B cell (primary cell): Measurements from ENCODE around the gene PSRC1. TPM values are rescaled to one million over a fixed set of nuclear protein-coding genes. Genes with fewer than 3 reads are reported as not detected.
A peak's percentile ranks its signal among the peaks of the same experiment; 100 is the strongest.

ENCODE experiments used
- ATAC-seq: fragments of 200-7000 bp; cut with Tn5 transposase; one replicate; pipeline ENCODE4 v1.10.0; 2021; ENCODE audit warnings: low read depth, mild to moderate bottlenecking, moderate number of reproducible peaks, moderate library complexity
- CTCF ChIA-PET: fragments of 350-600 bp; sonication (Branson Sonifier 250); formaldehyde crosslinking; loops from one replicate; lab custom pipeline; 2021; ENCODE audit warnings: antibody characterized with exemption, inconsistent platforms; lab: Charles Lee
- POLR2A ChIA-PET: fragments of 350-600 bp; sonication (Branson Sonifier 250); formaldehyde crosslinking; loops from one replicate; lab custom pipeline; 2021; ENCODE audit warnings: antibody characterized with exemption; lab: Charles Lee
- DNase-seq: peaks from one replicate; pipeline ENCODE4 v3.0.0; 2013
- H2AFZ ChIP-seq: 2 replicates; pipeline ENCODE4 v1.6.1; 2012; ENCODE audit warnings: mild to moderate bottlenecking, low read depth, low read length; ENCODE audit not compliant: insufficient read depth, poor library complexity, severe bottlenecking
- H3K27ac ChIP-seq, 2 donors: 1 replicate in 1 of 2; 2 replicates in 1 of 2; pipeline ENCODE4 v1.5.1; 2012 to 2013; ENCODE audit warnings: low read length in 2 of 2, mild to moderate bottlenecking in 2 of 2, moderate library complexity in 1 of 2
- H3K27me3 ChIP-seq, 4 experiments: fragments of 200-600 bp in 1 of 4; sonication (generic) in 1 of 4; replicated peaks in 1 of 4; 1 replicate in 2 of 4; 2 replicates in 2 of 4; pipeline versions ENCODE4 v1.6.1 to v1.7.0; 2013 to 2016; ENCODE audit warnings: low read length in 3 of 4, mild to moderate bottlenecking in 2 of 4, mixed read lengths in 1 of 4, moderate library complexity in 1 of 4; ENCODE audit not compliant: insufficient read depth in 4 of 4, control insufficient read depth in 3 of 4; ENCODE audit errors: control extremely low read depth in 1 of 4
- H3K36me3 ChIP-seq, 2 experiments: replicated peaks in 1 of 2; 1 replicate in 1 of 2; 2 replicates in 1 of 2; pipeline versions ENCODE4 v1.6.1 to v1.7.1; 2013; ENCODE audit warnings: low read length in 1 of 2; ENCODE audit not compliant: insufficient read depth in 2 of 2, control insufficient read depth in 1 of 2; ENCODE audit errors: control extremely low read depth in 1 of 2, extremely low read depth in 1 of 2
- H3K4me1 ChIP-seq, 2 donors: fragments of 200-600 bp in 1 of 2; sonication (generic) in 1 of 2; 1 replicate in 1 of 2; 2 replicates in 1 of 2; pipeline versions ENCODE4 v1.5.1 to v1.6.1; 2013 to 2017; ENCODE audit warnings: low read length in 2 of 2; ENCODE audit not compliant: control insufficient read depth in 2 of 2, insufficient read depth in 2 of 2
- H3K4me2 ChIP-seq: replicated peaks from 2 replicates; pipeline ENCODE3; 2012; ENCODE audit warnings: mild to moderate bottlenecking, low read depth, low read length; ENCODE audit not compliant: poor library complexity, severe bottlenecking
- H3K4me3 ChIP-seq, 5 experiments: fragments of 200-600 bp in 1 of 5; sonication (generic) in 1 of 5; 1 replicate in 3 of 5; 2 replicates in 2 of 5; pipeline versions ENCODE4 v1.5.1 to v1.7.0; 2011 to 2016; ENCODE audit warnings: low read length in 4 of 5, mild to moderate bottlenecking in 4 of 5, low read depth in 2 of 5, control low read depth in 1 of 5, moderate library complexity in 1 of 5; ENCODE audit not compliant: insufficient read depth in 1 of 5; ENCODE audit errors: control extremely low read depth in 1 of 5, extremely low read depth in 1 of 5
- H3K79me2 ChIP-seq: fragments of 200-600 bp; sonication (generic); one replicate; pipeline ENCODE4 v1.6.0; 2016; ENCODE audit warnings: low read length; ENCODE audit not compliant: control insufficient read depth, insufficient read depth
- H3K9ac ChIP-seq: fragments of 200-600 bp; sonication (generic); 2 replicates; pipeline ENCODE4 v1.6.1; 2017; ENCODE audit warnings: mild to moderate bottlenecking, low read length, moderate library complexity
- H3K9me3 ChIP-seq, 3 donors: one replicate each; pipeline versions ENCODE4 v1.6.1 to v1.7.1; 2013; ENCODE audit warnings: low read length in 2 of 3; ENCODE audit not compliant: control insufficient read depth in 2 of 3, insufficient read depth in 1 of 3; ENCODE audit errors: control extremely low read depth in 1 of 3
- H4K20me1 ChIP-seq: 2 replicates; pipeline ENCODE4 v1.6.0; 2012; ENCODE audit warnings: mild to moderate bottlenecking, low read length; ENCODE audit not compliant: insufficient read depth, control insufficient read depth, poor library complexity, severe bottlenecking
- H3K27ac Mint-ChIP-seq: one replicate; pipeline ENCODE4 v1.8.0; 2021; ENCODE audit warnings: mixed read lengths
- H3K27me3 Mint-ChIP-seq: one replicate; pipeline ENCODE4 v1.8.0; 2021; ENCODE audit warnings: mixed read lengths
- H3K4me1 Mint-ChIP-seq: one replicate; pipeline ENCODE4 v1.8.0; 2021; ENCODE audit warnings: mixed read lengths
- H3K4me3 Mint-ChIP-seq: one replicate; pipeline ENCODE4 v1.8.0; 2021; ENCODE audit warnings: mixed read lengths
- H3K9me3 Mint-ChIP-seq: one replicate; pipeline ENCODE4 v1.8.0; 2022; ENCODE audit warnings: mixed read lengths; ENCODE audit not compliant: insufficient read depth
- EZH2 ChIP-seq: IDR thresholded peaks from 2 replicates; pipeline ENCODE4 v1.6.1; 2012; ENCODE audit warnings: borderline replicate concordance, low read depth, mild to moderate bottlenecking, moderate library complexity, low read length; ENCODE audit not compliant: insufficient read depth, poor library complexity, severe bottlenecking
- WGBS: methylation state at CpG from one replicate; pipeline ENCODE4 v1.1.5; 2013; ENCODE audit warnings: missing lambda C conversion rate; ENCODE audit not compliant: insufficient coverage; 5-methylcytosine and 5-hydroxymethylcytosine counted together
- intact Hi-C: fragments of 100-400 bp; cut with micrococcal nuclease; formaldehyde crosslinking; loops from one replicate; pipeline ENCODE4 v1.10.0; 2022
- polyA plus RNA-seq: library from polyadenylated mRNA; depleted of rRNA; stranded (reverse); fragments of >200 nt; gene quantifications from 2 replicates; pipeline ENCODE4 v1.2.3, GENCODE V29; 2012
- total RNA-seq, 2 donors: library from RNA; stranded (reverse); fragments of 120-200 nt in 1 of 2; gene quantifications; 1 replicate in 1 of 2; 2 replicates in 1 of 2; pipeline versions ENCODE4 v1.2.3 to v1.2.4, GENCODE V29; 2013 to 2022
- TF ChIP-seq, protein P1 (sequence below): fragments of 200-600 bp; IDR thresholded peaks from one replicate; pipeline ENCODE4 v1.8.0; 2022; ENCODE audit warnings: antibody characterized with exemption, mild to moderate bottlenecking

The PSRC1 gene
- total and polyA plus RNA-seq, 2 donors (not counting 1 experiment from before 2014, with no cell fraction given) = 0.25 TPM; not detected in 1

DNA sequence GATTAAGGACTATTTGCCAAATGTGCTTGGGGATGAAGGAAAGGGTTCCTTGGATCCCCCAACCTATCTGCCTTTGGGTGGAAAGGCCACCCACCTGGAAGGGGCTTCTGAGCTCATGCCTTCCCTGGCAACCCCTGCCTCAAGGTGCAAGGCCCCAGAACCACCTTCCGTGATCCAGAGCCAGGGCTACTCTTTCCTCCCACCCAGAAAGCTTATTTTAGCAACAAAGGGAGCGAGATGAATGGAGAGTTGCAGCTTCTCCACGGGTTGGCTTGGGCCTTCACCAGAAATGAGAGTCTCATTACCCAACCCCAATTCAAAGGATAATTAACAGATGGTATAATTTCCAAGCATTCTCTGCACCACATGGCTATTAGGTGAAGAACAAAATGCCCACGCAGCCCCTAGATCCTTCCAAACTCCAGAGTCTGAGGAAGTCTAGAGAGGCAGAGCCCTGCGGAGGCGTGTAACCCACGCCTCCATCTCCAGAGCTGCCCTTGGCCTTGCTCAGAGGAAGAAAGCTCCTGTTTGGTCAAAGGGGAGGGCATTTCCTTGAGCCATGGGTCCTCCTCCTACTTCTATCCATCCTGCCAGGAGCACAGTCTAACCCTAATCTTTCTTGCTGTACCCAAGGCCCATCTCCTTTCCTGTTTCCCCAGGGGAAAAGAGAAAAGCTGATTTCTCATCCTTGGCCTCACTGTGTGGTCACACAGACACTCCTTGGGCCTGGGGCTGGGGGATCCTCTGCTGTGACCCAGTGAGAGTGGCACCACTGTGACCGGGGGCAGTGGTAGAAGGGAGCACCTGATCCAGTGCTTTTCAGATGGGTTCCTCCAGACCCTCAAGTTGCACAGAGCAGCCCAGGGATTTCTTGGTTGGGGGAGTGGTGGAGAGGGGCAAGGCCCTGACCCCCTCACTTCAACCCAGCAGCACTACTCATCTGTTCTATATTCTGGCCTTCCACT, 35.3 kb downstream of the PSRC1 start:
- Histone ChIP-seq H4K20me1 (peaks cover 4% of the 10 kb centered on the region), H3K9ac (no peak overlapping the region), H3K4me1 (peaks cover 11 to 13% of the 10 kb centered on the region in 2 donors), H3K4me3 (no peak overlapping the region), H3K27me3 (peaks cover 0 to 57% (median 16%) of the 10 kb centered on the region in 4 experiments), H3K36me3 (no peaks in the 10 kb centered on the region), H2AFZ (no peak overlapping the region), H3K27ac (no peak overlapping the region), H3K4me2 (no peak overlapping the region), H3K9me3 (peaks cover 0 to 13% (median 0%) of the 10 kb centered on the region in 3 donors), H3K79me2 (no peaks in the 10 kb centered on the region)
- ChIA-PET POLR2A (no interaction called here), CTCF (interaction anchor here (0.9 kb wide), 1 partner anchor 167 kb away, joined by 3 read pairs; no protein-coding TSS in a partner anchor)
- peaks cover 4% of the 10 kb centered on the region for H3K4me1 Mint-ChIP-seq
- H3K27me3 Mint-ChIP-seq = peaks cover 17% of the 10 kb centered on the region
- intact Hi-C loops = no loop called here
- ATAC-seq (no peak), DNase-seq (no peak)
- TF ChIP-seq, protein P1, sequence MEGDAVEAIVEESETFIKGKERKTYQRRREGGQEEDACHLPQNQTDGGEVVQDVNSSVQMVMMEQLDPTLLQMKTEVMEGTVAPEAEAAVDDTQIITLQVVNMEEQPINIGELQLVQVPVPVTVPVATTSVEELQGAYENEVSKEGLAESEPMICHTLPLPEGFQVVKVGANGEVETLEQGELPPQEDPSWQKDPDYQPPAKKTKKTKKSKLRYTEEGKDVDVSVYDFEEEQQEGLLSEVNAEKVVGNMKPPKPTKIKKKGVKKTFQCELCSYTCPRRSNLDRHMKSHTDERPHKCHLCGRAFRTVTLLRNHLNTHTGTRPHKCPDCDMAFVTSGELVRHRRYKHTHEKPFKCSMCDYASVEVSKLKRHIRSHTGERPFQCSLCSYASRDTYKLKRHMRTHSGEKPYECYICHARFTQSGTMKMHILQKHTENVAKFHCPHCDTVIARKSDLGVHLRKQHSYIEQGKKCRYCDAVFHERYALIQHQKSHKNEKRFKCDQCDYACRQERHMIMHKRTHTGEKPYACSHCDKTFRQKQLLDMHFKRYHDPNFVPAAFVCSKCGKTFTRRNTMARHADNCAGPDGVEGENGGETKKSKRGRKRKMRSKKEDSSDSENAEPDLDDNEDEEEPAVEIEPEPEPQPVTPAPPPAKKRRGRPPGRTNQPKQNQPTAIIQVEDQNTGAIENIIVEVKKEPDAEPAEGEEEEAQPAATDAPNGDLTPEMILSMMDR = no peak
- no peak for TF ChIP-seq EZH2
- WGBS = 83% methylated on average over 4 of the region's 8 CpGs
- H3K4me3 Mint-ChIP-seq = peak overlapping the region; percentile 29
- H3K9me3 Mint-ChIP-seq = no peaks in the 10 kb centered on the region
- H3K27ac Mint-ChIP-seq = no peak overlapping the region

DNA sequence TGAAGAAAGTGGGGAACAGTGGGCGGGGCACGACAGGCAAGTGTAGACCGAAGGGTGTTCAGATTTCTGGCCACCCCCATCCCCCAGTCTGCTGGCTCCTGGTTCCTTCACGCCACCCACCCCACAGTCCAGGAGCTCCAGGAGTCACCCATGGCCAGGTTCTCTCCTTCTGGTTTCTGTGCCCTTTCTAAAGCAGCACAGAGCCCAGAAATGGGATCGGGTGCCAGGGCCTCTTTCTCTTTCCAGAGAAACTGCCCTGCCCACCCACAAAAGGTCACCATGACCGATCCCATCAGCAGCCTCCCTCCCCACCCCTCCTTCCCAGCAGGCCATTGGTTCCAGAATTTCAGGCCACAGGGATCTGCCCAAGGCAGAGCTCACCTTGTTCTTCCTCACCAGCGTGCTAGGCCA, 36.8 kb downstream of the PSRC1 start:
- peaks cover 4% of the 10 kb centered on the region for H4K20me1 ChIP-seq
- no peaks in the 10 kb centered on the region for H3K79me2 ChIP-seq
- H3K9ac ChIP-seq = no peak overlapping the region
- CTCF ChIA-PET = interaction anchor here (1.0 kb wide), 1 partner anchor 31 kb away, joined by 4 read pairs; no protein-coding TSS in a partner anchor
- H3K27me3 ChIP-seq = peaks cover 0 to 68% (median 15%) of the 10 kb centered on the region in 4 experiments
- H3K4me3 ChIP-seq = no peak overlapping the region
- H3K9me3 ChIP-seq = peaks cover 0 to 6% (median 0%) of the 10 kb centered on the region in 3 donors
- POLR2A ChIA-PET = no interaction called here
- peaks cover 18% of the 10 kb centered on the region for H3K4me1 Mint-ChIP-seq
- H3K4me2 ChIP-seq = no peak overlapping the region
- H3K27ac Mint-ChIP-seq = no peak overlapping the region
- no peak for DNase-seq
- H3K9me3 Mint-ChIP-seq = no peaks in the 10 kb centered on the region
- no peak for TF ChIP-seq EZH2
- TF ChIP-seq, protein P1 = no peak
- peaks cover 13 to 18% of the 10 kb centered on the region in 2 donors for H3K4me1 ChIP-seq
- peaks cover 24% of the 10 kb centered on the region for H3K27me3 Mint-ChIP-seq
- no peak for ATAC-seq
- H2AFZ ChIP-seq = no peak overlapping the region
- no peak overlapping the region for H3K4me3 Mint-ChIP-seq
- H3K36me3 ChIP-seq = no peaks in the 10 kb centered on the region
- H3K27ac ChIP-seq = no peak overlapping the region
- intact Hi-C loops = no loop called here
- 90% methylated on average over 6 of the region's 7 CpGs for WGBS
